HepG2 (cell line): Measurements from ENCODE around the gene TRIM72. TPM values are rescaled to one million over a fixed set of nuclear protein-coding genes. Genes with fewer than 3 reads are reported as not detected.

Experiments
- AGO2 ChIP-seq: fragments of 200-400 bp; formaldehyde crosslinking; optimal IDR thresholded peaks from 2 replicates; pipeline ENCODE3; 2017; ENCODE audit warnings: mild to moderate bottlenecking, low read depth, low read length, moderate library complexity
- ARHGAP35 ChIP-seq: sonication (generic); formaldehyde crosslinking; IDR thresholded peaks from 2 replicates; pipeline ENCODE4 v1.9.0; 2022; ENCODE audit warnings: mild to moderate bottlenecking, inconsistent platforms, moderate library complexity, missing genetic modification reagents, borderline replicate concordance
- EZH2 ChIP-seq: conservative IDR thresholded peaks from 2 replicates; pipeline ENCODE4 v1.6.1; 2012; ENCODE audit warnings: mild to moderate bottlenecking, low read depth, low read length, moderate library complexity
- HOMEZ ChIP-seq: IDR thresholded peaks from 2 replicates; pipeline ENCODE4 v1.6.1; 2016; ENCODE audit warnings: low read depth
- NONO ChIP-seq, 2 experiments: fragments of 450-650 bp in 1 of 2; sonication (generic) in 1 of 2; formaldehyde crosslinking in 1 of 2; IDR thresholded peaks in 1 of 2; conservative IDR thresholded peaks in 1 of 2; 2 replicates each; pipeline versions ENCODE4 v1.6.1 to v1.8.0; 2017 to 2022; ENCODE audit warnings: mild to moderate bottlenecking in 1 of 2, missing genetic modification reagents in 1 of 2, moderate library complexity in 1 of 2
- NR0B2 ChIP-seq: sonication (generic); formaldehyde crosslinking; IDR thresholded peaks from 2 replicates; pipeline ENCODE4 v1.4.0; 2020; ENCODE audit warnings: mild to moderate bottlenecking, missing genetic modification reagents
- RAD21 ChIP-seq: fragments of 450-650 bp; formaldehyde crosslinking; IDR thresholded peaks from 2 replicates; pipeline ENCODE4 v1.5.0; 2020; ENCODE audit warnings: mild to moderate bottlenecking
- SP5 ChIP-seq: IDR thresholded peaks from 2 replicates; pipeline ENCODE4 v1.6.1; 2016; ENCODE audit warnings: low read depth, borderline replicate concordance
- ZNF747 ChIP-seq: sonication (generic); formaldehyde crosslinking; IDR thresholded peaks from 2 replicates; pipeline ENCODE4 v1.8.1; 2023; ENCODE audit warnings: missing genetic modification reagents, mild to moderate bottlenecking, borderline replicate concordance
- ZNF780A ChIP-seq: sonication (generic); formaldehyde crosslinking; IDR thresholded peaks from 2 replicates; pipeline ENCODE4 v1.8.0; 2022; ENCODE audit warnings: mild to moderate bottlenecking, missing genetic modification reagents, moderate library complexity
- ZNF891 ChIP-seq: sonication (generic); formaldehyde crosslinking; IDR thresholded peaks from 2 replicates; pipeline ENCODE4 v1.5.0; 2020; ENCODE audit warnings: mild to moderate bottlenecking, missing genetic modification reagents
- polyA plus RNA-seq, 8 experiments: library from polyadenylated mRNA; depleted of rRNA in 3 of 8; stranded (reverse) in 7 of 8; unstranded in 1 of 8; fragments of >200 nt; fragmentation: Illumina TruSeq in 4 of 8; extraction: Trizol in 4 of 8; gene quantifications; 2 replicates each; pipeline versions ENCODE4 v1.2.1 to v1.2.3, GENCODE V29; 2011 to 2016; ENCODE audit warnings: low read depth in 4 of 8, missing spikeins in 1 of 8, mixed read lengths in 1 of 8; ENCODE audit not compliant: insufficient read depth in 1 of 8
- total RNA-seq, 5 experiments: library from RNA; depleted of rRNA; stranded (reverse); fragments of >200 nt; fragmentation: Illumina TruSeq; extraction: Trizol; gene quantifications; 2 replicates each; pipeline ENCODE4 v1.2.3, GENCODE V29; 2016; ENCODE audit warnings: low read depth in 1 of 5

Gene TRIM72
- total and polyA plus RNA-seq, 2 of the 13 experiments (the other 11 are each of a cell fraction or from before 2014, with no cell fraction given) = not detected

DNA sequence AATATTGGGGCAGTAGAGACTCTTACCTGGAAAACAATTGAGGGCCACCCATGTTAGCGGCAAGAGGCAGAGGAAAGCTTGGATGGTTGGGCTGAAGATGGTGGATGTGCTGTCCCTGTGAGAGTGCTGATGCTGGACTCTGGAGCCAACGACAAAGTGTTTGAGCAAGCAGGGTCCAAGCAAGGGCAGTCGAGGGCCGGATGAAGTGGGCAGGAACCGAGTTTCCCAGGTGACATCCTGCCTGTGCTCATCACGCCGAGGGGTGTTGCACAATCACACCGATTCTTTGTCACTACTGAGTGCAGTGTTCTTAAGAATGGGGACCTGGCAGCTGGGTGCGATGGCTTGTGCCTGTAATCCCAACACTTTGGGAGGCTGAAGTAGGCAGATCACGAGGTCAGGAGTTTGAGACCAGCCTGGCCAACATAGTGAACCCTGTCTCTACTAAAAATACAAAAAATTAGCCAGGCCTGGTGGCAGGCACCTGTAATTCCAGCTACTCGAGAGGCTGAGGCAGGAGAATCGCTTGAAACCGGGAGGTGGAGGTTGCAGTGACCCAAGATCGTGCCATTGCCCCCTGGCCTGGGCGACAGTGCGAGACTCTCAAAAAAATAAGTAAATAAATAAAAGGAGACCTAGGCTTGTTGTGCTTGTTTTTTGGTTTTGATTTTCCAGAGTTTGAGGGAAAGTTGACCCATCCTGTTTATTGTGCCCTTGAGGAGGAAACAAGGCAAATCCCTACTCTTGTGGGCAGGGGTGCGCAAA, 17.4 kb upstream of the TRIM72 start (continued):
- TF ChIP-seq EZH2 (no peak), NONO (IDR thresholded peaks at IDR 0.05) (no peak), NONO (CRISPR knock-in tag; conservative IDR thresholded peaks at IDR 0.05) (peak; percentile 47; the same call in 1 of the 2 replicates), NR0B2 (CRISPR knock-in tag) (no peak), SP5 (CRISPR knock-in tag) (no peak), HOMEZ (CRISPR knock-in tag) (0 out of 2 replicates have a peak, but pooled peaks have one; percentile 30), ARHGAP35 (CRISPR knock-in tag) (no peak), ZNF780A (no peak), AGO2 (peak; percentile 93), ZNF747 (CRISPR knock-in tag) (no peak), ZNF891 (no peak), RAD21 (peak; percentile 21; the same call in 1 of the 2 replicates)
